ENCODE results near the gene TM4SF20.

Gene TM4SF20

DNA sequence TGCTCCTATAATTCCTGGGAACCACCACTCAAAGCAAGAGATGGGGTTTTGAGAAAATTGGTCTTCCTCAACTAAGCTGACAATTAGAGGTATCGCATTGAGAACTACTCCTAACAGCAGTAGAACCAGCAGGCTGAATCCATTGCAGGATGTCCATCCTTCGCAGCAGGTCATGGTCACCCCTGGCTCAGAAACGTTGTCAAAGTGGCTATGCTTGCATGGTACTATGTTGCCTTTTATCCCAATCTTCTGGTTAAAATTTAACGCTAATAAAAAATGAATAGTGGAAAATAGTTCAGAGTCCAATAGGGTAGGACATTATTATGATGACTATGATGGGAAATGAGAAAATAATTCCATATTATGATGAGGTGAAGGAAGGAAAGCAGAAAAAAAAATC is at the start of gene TM4SF20:
Gene TM4SF20 (minus strand): TSS at position 212 of the 400 bp plus-strand sequence. CDS start 38 bp downstream, at position 174.
- DNase-seq: no peak

GRCh38 chr2:227428731-227429285 is 49.7 kb upstream of the TM4SF20 start:
- DNase-seq: no peak

DNA sequence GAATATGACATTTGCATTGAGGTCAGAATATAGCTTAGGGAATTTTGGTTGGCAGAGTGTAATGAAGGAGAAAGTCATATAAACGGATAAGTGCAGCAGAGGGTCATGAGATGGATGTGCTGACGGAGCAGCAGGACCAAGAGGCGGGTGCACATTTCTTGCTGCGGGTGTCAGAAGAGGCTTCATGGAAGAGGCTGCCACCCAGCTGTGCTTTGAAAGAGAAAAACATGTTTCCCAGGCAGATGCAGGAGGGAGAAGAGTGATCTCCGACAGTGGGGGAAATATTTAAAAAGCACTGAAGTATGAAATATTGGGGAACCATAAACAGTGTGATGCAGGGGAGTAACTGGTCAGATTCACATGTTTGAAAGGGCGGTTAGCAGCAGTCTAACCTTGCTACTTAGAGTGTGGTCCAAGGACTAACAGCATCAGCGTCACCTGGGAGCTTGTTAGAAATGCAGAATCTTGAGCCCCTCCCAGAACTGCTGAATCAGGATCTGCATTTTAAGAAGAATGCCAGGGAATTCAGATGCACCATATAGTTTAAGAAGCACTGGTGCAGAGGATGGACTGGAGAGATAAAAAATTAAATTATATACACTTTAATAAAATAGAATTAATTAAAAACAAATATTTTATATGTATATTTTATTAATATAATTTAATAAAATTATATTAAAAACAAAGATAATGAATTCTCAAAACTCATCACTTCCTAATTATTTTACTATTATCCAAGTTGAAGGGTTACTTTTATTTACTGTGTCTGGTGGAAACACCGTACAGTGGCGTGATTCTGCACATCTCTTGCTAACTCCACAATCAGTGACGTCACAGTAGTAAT is 44.8 kb upstream of the TM4SF20 start:
- DNase-seq: no peak

GRCh38 chr2:227420087-227421052 is 41.3 kb upstream of the TM4SF20 start:
- DNase-seq: no peak

GRCh38 chr2:227416701-227417100 is 37.6 kb upstream of the TM4SF20 start:
- DNase-seq: no peak

GRCh38 chr2:227415538-227416424 is 36.7 kb upstream of the TM4SF20 start:
- no peak for DNase-seq

GRCh38 chr2:227414846-227415245 is 35.7 kb upstream of the TM4SF20 start:
- DNase-seq: no peak

DNA sequence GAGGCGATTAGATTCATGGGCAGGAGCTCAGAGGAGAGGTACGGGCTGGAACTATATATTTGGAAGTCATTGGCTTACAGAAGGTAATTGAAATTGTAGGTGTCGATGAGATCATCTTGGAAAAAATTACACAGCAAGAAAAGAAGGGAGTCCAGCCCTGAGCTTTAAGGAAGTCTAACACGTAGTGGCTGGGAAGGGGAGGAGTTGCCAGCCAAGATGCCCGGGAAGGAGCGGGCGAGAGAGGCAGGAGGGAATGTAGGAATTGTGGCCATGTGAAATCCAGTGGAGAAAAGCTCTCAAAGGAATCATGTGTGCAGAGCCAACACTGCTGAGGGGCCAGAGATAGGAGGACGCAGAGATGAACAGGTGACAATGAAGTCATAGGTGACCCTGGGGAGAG is 34.3 kb upstream of the TM4SF20 start:
- no peak for DNase-seq

DNA sequence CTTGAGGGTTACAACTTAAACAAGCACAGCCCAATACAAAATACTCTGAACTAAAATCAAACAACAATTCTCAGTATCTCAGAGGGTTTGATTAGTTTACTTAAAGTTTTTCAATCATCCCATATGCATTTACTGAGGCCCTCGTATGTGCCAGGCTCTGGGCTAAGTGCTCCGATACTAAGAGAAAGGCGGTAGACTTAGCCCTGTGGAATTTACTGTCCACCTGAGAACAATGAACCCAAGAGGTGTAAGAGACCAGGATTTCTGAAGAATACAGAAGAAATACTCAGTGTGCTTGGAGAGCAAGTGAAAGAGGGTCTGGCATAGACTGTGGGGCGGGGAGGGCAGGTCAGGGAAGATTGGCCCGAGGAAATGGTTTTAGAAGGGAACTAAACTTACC is 33.8 kb upstream of the TM4SF20 start:
- no peak for DNase-seq

GRCh38 chr2:227411990-227412350 is 32.9 kb upstream of the TM4SF20 start:
- DNase-seq: no peak

DNA sequence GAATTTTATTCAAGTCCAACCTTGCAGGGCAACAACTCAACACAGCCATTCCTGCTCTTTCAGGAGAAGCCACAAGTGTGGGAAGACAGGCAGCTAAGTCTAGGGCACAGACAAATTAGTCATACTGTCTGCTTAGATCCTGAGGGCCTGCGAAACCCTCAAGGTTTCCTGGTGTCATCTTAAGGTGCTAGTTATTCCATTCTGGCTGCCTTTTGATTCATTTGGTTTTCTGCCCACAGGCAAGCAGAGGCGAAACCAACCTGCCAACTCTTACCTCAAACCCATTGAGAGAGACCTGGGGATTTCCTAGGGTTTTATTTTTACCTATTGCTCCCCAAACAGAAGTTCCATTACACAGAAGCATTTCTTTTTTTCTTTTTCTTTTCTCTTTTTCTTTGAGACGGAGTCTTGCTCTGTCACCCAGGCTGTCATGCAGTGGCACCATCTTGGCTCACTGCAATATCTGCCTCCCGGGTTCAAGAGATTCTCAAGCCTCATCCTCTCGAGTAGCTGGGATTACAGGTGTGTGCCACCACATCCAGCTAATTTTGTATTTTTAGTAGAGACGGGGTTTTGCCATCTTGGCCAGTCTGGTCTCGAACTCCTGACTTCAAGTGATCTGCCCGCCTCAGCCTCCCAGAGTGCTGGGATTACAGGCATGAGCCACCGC is 32.3 kb upstream of the TM4SF20 start:
- DNase-seq: peak; percentile 78

DNA sequence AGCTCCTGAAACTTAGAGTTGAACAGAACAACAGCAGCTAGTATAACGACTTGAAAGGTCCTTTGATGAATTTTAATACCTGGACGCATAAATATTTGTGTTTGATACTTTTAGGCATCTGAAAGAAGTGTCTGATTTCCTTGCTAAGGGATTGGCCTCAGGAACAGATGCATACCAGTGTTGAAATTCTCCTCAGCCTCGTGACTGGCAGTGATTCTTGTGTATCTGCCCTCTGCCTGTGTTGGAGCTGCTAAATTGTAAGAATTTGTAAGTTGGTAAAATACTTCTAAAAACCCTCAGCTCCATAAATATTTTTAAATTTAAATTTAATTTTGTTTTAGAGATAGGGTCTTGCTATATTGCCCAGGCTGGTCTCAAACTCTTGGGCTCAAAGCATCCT is 31.1 kb upstream of the TM4SF20 start:
- DNase-seq: no peak

DNA sequence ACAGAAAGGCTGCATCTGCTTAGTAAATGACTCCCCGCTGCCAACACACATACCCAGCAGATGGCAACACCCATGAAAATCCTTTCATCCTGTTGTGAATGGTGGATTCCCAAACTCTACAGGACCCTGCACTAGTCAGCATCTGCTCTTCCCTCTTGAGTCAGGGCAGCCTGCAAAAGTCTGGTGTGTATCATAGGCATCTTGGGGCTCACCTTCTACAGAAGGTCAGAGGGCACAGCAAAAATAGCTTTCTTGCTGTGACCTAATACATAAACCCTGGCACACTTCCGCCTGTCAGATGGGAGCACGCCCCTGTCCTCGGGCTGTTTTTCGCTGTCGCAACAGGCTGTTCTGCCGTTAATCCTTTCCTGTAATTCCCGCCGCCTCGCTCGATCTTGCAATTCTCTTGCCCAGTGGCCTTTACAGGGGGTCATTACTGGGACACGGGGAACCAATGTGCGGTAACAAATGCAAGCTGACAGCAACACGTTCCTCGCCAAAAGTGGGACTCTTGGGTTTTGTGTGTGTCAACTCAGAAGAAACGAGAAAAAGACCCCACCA is 28.6 kb upstream of the TM4SF20 start:
- DNase-seq: no peak

- DNase-seq: no peak
These were observed 27.3 kb upstream of the TM4SF20 start for GRCh38 chr2:227406177-227407031.

- DNase-seq: no peak
These were observed 25.6 kb upstream of the TM4SF20 start for GRCh38 chr2:227404585-227405271.

DNA sequence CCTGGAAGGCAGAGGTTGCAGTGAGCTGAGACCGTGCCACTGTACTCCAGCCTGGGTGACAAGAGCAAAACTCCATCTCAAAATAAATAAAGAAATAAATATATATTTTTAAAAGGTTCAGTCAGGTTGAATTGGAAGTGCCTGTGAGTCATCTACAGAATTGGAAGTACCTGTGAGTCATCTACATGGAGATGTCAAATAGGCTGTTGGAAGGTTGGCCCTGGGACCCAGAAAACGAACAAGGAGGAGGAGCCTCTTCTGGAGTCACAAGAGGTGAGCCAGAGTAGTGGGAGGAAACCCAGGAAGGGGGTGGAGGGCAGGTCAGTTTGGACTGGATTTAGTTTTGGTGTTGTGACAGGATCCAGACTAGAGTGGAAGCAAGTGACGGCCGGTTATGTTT is 23.9 kb upstream of the TM4SF20 start:
- DNase-seq: no peak

GRCh38 chr2:227402321-227402720 is 23.2 kb upstream of the TM4SF20 start:
- DNase-seq: no peak

- no peak for DNase-seq
These were observed 22.4 kb upstream of the TM4SF20 start for GRCh38 chr2:227401550-227401949.
